Uterus (tissue), 2 donors: Measurements from ENCODE around the gene HOXA10.

Experiments used
- CTCF ChIP-seq, 4 experiments: fragments of 200-600 bp in 2 of 4; fragments of 450-650 bp in 2 of 4; sonication (generic) in 2 of 4; IDR thresholded peaks; one replicate each; pipeline ENCODE4 v1.5.1; 2016 to 2019; ENCODE audit warnings: antibody characterized with exemption in 4 of 4, mild to moderate bottlenecking in 2 of 4, moderate library complexity in 1 of 4
- POLR2A ChIP-seq, 2 donors: fragments of 450-650 bp; IDR thresholded peaks; one replicate each; pipeline ENCODE4 v1.6.1; 2016; ENCODE audit warnings: antibody characterized with exemption in 2 of 2, mild to moderate bottlenecking in 1 of 2, moderate library complexity in 1 of 2

GRCh38 chr7:27147199-27148030 is 26.7 kb downstream of the HOXA10 start, which contains the start of gene HOXA6:
- TF ChIP-seq CTCF (IDR thresholded peaks at IDR 0.05) (no peak), POLR2A (IDR thresholded peaks at IDR 0.05) (no peak)
